ENCODE results near the gene LZIC.

The LZIC gene

GRCh38 chr1:9887070-9887469 lies 56.1 kb downstream of the LZIC start:
- DNase-seq (ENCODE audit: low read depth in 1 of 2, low spot score in 1 of 2) = no peak

DNA sequence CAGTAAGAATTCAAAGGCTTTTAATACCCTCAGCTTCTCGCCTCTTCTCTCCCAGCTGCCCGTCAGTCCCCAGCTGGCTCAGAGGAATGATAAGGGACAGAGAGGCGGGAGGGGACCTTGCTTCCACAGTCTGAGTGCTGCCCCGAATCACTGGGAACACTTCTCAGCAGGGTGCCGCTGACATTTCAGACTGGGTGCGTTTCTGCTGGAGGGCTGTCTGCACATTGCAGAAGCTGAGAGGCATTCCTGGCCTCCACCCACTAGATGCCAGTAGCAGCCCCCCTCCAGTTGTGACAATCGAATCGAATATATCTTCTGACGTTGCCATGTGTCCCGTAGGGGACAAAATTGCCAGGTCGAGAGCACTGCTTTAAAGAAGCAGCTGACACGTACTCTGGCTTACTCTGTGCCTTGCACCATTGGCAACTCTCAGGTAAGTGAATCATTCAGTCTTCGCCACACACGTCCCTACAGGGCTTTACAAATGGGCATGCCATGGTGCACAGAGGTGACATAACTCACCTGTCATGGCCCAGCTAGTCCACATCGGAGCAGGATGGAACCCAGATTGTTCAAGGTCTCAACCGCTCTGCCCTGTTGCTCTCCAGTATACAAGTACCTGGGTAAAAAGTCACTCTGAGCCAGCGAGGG lies 57.0 kb downstream of the LZIC start:
- no peak for DNase-seq (ENCODE audit: low read depth in 1 of 2, low spot score in 1 of 2)

- no peak for DNase-seq (ENCODE audit: low read depth in 1 of 2, low spot score in 1 of 2)
Observed at GRCh38 chr1:9884805-9885204, 58.4 kb downstream of the LZIC start.

DNA sequence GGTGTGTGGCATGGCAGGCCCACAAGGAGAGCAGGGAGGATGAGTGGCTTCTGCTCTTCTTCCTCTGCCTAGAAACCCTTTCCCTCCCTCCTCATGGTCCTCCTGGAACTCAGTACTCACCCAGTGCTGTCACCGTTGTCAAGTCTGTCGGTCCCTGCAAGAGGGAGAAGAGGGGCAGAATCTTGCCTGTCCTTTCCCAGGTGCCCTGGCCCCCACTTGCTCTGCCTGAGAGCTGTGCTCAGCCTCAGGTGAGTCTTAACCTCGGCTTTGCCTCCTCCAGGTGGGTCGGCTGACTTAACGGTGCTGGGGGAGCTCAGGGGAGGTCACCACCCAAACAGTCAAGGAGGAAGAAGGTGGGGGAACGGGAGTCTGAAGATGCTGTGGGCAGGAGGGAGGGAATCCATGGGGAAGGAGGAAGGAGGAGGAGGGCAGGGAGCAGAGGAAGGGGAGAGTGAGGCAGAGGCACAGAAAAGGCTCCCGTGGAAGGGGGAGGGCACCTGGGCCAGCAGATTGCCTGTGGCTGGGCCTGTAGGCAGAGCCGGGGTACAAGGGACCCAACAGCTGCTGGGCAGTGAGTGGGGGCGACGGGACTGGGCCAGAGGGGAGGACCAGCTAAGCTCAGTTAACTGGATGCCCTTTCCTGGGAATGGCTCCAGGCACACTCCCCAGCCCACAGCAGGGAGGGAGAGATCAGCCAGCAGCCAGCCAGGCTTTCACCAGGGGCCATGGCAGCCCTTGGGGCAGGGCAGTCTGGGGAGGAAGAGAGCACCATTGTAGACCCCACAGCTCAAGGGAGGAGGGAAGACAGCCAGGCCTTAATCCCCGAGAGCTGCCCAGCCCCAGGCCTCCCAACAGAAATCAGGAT lies 59.4 kb downstream of the LZIC start:
- no peak for DNase-seq (ENCODE audit: low read depth in 1 of 2, low spot score in 1 of 2)

- DNase-seq (ENCODE audit: low read depth in 1 of 2, low spot score in 1 of 2) = no peak
Observed at GRCh38 chr1:9882945-9883303, 60.3 kb downstream of the LZIC start.

DNA sequence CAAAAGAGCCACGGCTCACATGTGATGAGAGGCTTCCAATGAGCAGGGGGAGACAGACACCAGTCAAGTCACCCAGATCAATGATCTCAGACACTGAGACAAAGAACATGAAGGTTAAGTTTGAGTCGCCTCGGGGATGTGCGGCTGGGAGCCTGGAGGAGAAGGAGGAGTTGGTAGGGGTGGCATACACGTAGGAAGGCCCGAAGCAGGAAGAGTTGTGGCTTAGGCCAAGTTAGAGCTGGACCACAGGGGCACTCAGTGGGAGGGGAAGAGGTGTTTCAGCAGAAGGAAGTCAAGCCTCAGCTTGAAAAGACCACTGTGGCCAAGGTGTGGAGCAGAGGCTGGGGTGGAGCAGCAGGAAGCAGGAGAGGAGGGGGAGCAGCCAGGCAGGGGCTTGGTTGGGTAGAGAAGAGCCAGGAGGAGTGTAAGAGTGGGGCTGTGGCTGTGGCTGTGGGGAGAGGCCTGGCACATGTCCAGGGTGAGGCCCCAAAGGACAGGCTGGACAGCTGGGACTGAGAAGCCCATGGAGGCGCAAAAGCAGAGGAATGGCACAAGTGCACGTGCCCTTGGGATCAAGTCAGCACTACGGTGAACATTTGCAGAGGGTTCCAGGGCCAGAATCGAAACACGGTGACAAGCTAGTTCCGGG lies 60.8 kb downstream of the LZIC start:
- no peak for DNase-seq (ENCODE audit: low read depth in 1 of 2, low spot score in 1 of 2)

- no peak for DNase-seq (ENCODE audit: low read depth in 1 of 2, low spot score in 1 of 2)
Observed at GRCh38 chr1:9881838-9882249, 61.3 kb downstream of the LZIC start.

Measured in stimulated activated CD4-positive, alpha-beta T cell treated with anti-CD3 and anti-CD28 coated beads, Interleukin-15, amount 100 ng/mL, for 1 hour (primary cell).